Keratinocyte (primary cell): ENCODE results near the gene LGALS7.

Experiments used
- CTCF ChIP-seq, 3 experiments: IDR thresholded peaks in 1 of 3; conservative IDR thresholded peaks in 1 of 3; optimal IDR thresholded peaks in 1 of 3; 2 replicates in 2 of 3; 3 replicates in 1 of 3; pipeline versions ENCODE3 to v1.5.1; 2011; ENCODE audit warnings: low read length in 3 of 3, mild to moderate bottlenecking in 3 of 3, moderate library complexity in 2 of 3, control low read depth in 1 of 3, inconsistent platforms in 1 of 3; ENCODE audit not compliant: insufficient read depth in 2 of 3; ENCODE audit errors: extremely low read depth in 1 of 3
- EZH2 ChIP-seq: IDR thresholded peaks from one replicate; pipeline ENCODE4 v1.6.1; 2012; ENCODE audit warnings: inconsistent platforms, mild to moderate bottlenecking, low read length, moderate library complexity

- TF ChIP-seq CTCF (optimal IDR thresholded peaks at IDR 0.05 in 1 of 3, IDR thresholded peaks at IDR 0.05 in 1 of 3, conservative IDR thresholded peaks at IDR 0.05 in 1 of 3; ENCODE audit: extremely low read depth in 1 of 3, insufficient read depth in 2 of 3, low read length in 3 of 3) (no peak), EZH2 (no peak)
Measured at GRCh38 chr19:38728752-38729541, 44.4 kb downstream of the LGALS7 start.
